ENCODE results near the gene DLG1.

DNA sequence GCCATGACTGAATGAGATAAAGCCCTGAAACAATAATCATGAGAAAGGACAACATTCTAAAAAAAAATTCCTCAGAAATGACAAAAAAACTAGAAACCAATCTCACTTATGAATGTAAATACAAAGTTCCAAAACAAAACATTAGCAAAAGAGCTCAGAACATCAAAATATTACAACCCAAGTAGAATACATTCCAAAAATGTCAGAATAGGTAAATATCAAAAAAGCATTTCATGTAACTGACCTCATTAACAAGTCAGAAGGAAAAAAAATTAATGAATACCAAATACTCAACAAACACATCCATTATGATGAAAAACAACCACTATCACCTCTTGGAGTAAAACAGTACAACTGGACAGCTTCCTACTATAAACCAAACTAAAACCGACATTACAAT lies 93.1 kb downstream of the DLG1 start:
- TF ChIP-seq, protein P1, sequence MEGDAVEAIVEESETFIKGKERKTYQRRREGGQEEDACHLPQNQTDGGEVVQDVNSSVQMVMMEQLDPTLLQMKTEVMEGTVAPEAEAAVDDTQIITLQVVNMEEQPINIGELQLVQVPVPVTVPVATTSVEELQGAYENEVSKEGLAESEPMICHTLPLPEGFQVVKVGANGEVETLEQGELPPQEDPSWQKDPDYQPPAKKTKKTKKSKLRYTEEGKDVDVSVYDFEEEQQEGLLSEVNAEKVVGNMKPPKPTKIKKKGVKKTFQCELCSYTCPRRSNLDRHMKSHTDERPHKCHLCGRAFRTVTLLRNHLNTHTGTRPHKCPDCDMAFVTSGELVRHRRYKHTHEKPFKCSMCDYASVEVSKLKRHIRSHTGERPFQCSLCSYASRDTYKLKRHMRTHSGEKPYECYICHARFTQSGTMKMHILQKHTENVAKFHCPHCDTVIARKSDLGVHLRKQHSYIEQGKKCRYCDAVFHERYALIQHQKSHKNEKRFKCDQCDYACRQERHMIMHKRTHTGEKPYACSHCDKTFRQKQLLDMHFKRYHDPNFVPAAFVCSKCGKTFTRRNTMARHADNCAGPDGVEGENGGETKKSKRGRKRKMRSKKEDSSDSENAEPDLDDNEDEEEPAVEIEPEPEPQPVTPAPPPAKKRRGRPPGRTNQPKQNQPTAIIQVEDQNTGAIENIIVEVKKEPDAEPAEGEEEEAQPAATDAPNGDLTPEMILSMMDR (IDR thresholded peaks at IDR 0.05): no peak
- no peak for TF ChIP-seq POLR2A (IDR thresholded peaks at IDR 0.05)
